ENCODE data around the gene TEAD4.

The TEAD4 gene

DNA sequence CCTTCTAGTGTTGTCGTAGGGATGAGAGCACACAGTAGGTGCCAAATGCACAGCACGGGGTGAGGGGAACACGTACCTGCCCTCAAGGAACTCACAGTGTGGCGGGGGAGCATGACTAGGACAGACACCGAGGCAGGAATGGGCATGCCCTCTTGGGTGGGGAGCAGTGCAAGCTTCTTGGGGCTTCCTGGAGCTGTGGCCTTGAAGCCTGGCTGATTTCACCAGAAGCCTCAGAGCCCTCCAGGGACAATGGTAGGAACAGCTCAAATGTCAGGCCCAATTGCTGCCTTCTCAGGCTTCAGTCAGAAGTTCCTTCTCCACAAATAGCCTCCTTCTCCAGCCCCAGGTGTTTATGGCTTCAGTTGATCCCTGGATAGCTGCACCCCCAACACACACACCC lies 43.4 kb downstream of the TEAD4 start:
- no peak for DNase-seq (ENCODE audit: low spot score)

DNA sequence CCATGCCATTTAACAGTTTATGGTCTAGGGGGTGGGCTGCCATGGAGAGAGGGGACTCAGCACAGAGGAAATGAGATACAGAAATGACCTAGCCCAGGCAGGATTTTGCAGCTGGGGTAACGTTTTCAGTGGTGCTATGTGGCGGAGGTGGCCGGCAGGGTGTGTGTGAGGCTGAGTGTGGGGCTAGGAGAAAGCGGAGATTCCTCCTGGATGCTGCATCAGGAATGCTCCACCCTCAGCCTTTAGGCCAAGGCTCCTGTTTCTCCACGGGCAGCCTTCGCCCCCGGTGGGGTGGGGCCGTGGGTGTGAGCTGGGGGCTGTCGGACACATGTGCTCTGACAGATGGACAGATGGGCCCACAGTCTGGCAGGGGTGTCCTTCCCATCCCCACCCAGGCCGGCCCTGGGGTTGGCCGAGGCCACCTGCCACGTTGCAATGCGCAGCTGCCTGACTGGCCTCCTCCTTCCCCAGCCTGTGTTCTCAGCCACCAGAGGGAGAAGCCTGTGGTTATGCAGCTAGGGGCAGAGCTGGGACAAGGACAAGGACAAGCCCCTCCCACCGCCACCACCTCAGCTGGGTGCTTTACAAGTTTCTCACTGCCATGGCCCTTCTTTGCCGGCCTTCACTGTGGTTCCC lies 44.3 kb downstream of the TEAD4 start:
- DNase-seq (ENCODE audit: low spot score): no peak

DNA sequence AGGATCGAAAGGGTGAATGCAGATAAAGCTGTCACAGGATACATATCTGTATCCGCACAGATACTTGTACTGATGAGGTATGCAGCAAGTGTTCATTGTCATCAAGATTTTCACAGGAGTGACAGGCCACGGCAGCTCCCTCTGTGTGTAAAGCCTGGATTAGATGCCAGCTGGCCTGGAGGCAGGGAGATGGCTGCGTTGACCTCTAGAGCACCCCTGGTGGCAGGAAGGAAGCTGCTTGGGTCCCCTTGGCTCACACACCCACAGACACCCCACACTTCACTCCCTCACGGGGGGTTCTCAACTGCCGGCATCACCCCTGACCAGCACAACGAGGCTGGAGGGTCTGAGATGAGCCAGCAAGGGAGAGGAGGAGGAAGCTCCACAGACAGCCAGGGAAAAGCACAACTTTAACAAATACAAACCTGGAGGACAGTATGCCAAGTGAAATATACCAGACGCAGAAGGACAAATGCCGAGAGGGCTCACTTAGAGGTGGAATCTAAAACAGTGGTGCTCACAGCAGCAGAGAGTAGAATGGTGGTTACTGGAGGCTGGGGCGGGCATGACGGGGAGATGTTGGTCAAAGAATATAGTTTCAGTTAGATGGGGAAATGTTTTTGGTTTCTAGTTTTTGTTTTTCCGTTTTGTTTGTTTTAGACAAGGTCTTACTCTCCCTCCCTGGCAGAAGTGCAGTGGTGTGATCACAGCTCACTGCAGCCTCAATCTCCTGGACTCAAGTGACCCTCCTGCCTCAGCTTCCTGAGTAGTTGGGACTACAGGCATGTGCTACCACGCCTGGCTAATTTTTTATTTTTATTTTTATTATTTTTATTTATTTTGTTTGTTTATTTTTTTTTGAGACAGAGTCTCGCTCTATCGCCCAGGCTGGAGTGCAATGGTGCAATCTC lies 45.7 kb downstream of the TEAD4 start:
- no peak for DNase-seq (ENCODE audit: low spot score)

GRCh38 chr12:3005736-3006135 lies 46.5 kb downstream of the TEAD4 start:
- no peak for DNase-seq (ENCODE audit: low spot score)

DNA sequence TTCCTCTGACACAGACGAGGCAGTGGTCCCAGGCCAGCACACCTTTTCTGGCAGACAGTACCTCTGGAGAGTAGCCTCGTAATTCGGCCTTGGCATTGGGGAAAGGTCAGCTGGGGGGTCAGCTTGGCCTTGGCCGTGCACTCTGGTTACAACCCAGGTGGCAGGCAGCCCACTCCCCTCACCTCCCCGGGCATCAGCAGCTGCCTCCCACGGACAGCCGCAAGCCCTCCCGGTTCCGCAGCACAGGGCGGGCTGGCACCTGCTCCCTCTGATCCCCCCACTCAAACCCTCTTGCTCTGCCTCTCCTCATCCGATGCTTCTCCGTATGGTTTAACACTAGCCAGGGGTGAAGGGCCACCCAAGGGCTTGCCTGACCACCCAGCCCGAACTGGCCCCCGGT lies 50.6 kb downstream of the TEAD4 start:
- DNase-seq (ENCODE audit: low spot score): no peak

DNA sequence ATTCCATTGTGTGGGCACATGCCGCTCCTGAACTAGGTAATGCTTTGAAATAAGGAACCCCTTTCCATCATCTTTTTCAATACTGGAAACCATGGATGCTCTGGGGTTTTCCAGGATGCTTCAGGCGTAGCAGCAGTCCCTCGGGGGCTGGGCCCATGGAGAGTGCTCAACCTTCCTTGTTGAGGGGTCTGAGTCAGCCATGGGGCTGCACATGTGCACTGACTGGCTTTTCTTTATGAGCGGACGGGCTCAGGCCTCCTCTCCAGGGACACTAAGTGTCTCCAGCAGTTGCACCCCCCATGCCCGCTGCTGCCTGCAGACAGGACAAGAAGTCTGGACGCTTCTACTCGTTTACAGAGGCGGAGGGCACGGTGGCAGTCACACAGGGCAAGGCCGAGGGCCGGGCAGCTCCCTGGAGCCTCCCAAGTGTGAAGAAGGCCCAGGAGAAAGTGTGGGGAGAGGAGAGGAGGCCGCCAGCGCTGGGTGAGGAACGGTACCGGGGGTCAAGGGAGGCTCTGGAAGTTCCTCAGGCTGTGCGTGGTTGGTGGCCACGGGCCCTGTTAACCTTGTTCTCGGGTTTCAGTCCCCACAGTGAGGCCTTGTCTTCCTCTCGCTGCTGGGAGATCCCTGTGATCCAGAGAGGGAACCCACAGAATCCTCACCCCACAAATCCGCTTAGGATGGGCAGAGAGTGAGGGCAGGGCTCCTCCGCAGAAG lies 51.2 kb downstream of the TEAD4 start:
- no peak for DNase-seq (ENCODE audit: low spot score)

- DNase-seq (ENCODE audit: low spot score): no peak
Observed at GRCh38 chr12:3012786-3013185, 53.6 kb downstream of the TEAD4 start.

DNA sequence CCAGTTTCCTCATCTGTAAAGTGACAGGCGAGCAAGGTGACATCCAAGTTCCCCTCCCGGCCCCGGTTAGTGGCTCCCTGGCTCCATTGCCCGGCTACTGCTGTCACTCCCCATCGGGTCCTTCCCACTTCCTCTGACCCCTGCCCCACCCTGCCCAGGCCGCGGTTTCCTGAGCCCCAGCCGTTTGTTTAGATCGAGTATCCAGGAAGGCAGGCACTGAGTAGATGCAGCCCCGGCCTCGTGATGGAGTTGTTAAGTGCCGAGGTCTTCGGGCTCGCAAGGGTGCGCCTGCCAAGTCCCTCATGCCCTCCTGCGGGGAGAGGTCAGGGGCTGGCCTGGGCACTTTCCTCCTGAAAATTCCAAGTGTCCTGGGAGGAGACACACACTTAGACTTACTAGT lies 55.4 kb downstream of the TEAD4 start:
- no peak for DNase-seq (ENCODE audit: low spot score)

GRCh38 chr12:3015356-3015755 lies 56.2 kb downstream of the TEAD4 start:
- no peak for DNase-seq (ENCODE audit: low spot score)

DNA sequence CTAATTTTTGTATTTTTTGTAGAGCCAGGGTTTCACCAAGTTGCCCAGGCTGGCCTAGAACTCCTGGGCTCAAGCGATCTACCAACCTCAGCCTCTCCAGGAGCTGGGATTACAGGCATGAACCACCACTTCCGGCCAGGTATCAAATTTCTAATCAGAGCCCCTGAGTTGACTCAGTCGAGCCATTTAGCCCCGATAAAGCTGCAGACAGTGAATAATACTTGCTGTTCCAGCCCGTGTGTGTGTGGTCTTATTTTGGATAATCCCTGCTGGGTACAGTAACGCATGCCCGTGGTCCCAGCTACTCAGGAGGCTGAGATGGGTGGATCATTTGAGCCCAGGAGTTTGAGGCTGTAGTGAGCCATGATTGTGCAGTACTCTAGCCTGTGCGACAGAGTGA lies 57.0 kb downstream of the TEAD4 start:
- DNase-seq (ENCODE audit: low spot score): no peak

- DNase-seq (ENCODE audit: low spot score): no peak
Observed at GRCh38 chr12:3017281-3017680, 58.1 kb downstream of the TEAD4 start.

- no peak for DNase-seq (ENCODE audit: low spot score)
Observed at GRCh38 chr12:3018284-3019004, 59.2 kb downstream of the TEAD4 start.

DNA sequence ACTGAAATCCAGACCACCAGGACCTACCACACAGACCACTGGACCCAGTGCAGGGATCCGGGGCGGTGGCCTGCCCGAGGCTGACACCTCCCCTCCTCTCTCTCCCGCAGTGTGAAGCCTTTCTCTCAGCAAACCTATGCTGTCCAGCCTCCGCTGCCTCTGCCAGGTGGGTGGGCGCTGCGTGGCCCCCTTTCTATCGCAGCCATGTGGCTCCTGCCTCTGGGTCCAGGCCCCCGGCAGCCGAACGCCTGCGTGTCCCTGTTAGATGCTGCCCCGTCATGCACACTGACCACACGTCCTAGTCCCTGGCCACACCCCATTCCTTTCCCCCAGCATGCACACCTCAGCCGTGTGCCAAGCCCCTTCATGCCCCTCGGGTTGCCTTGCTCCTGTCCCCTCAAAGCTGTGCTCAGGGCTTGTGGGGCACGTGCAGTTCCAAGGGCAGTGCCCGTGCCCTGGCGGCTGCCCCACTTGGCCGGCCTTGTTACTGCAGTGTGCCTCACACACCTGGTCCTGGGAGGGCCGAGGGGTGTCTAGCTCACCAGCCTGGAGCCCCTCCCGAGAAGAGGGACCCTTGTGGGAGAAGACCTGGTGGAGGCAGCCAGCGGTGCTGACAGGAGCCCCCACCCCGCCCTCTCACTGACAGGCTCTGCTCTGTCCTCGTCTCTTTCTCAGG lies 59.9 kb downstream of the TEAD4 start:
- no peak for DNase-seq (ENCODE audit: low spot score)

DNA sequence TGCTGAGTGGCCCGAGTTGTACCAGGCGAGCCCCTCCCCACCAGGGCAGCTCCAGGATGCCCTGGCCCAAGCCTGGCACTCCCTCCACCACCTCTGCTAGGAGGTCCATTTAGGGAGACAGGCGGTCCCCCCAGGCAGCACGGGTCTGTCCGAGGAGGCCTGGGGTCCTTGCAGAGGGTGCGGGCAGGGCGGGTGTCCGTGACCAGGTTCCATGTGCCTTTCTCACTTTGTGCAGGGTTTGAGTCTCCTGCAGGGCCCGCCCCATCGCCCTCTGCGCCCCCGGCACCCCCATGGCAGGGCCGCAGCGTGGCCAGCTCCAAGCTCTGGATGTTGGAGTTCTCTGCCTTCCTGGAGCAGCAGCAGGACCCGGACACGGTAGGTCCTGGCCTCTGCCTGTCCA lies 61.2 kb downstream of the TEAD4 start:
- no peak for DNase-seq (ENCODE audit: low spot score)

DNA sequence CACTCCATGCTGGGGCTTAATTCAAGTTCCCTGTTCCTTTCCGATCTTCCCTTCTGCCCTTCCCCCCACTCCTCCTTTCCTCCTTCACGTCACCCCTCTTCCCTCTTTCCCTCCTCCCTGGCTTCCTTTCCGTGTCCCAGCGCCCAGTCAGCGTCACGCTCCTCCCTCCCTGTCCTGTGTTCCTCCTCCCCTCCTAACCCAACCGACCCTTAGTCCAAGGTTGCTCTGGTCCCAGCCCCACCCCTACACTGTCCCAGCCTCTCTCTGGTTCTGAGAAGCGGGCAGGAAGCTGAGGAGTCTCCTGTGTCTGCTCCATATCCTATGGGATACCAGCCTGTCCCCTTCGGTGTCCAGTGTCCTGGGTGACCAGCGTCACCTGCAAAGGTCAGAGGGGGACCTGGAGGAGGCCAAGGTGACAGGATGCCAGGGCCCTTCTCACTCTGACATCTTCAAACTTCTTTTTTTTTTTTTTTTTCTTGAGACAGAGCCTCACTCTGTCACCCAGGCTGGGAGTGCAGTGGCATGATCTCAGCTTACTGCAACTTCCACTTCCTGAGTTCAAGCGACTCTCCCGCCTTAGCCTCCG lies 61.7 kb downstream of the TEAD4 start:
- DNase-seq (ENCODE audit: low spot score): no peak

DNA sequence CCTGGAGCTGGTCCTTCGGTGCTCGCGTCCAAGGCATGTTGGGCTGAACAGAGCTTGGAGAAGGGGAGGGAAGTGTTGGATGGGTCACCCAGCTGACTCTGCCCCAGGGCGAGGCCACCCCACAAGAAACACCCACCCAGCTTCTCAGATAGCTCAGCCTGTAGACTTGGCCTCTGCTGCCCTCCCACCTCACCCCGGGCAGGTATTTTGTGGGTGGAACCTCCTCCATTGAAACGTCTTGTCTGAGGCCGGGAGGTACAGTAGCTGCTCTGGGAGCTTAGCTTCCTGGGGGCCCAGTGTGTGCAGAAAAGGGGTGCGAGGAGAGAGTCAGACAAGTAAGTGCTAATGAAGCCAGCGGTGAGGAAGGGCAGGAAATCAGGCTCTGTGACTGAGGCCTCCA lies 63.2 kb downstream of the TEAD4 start:
- no peak for DNase-seq (ENCODE audit: low spot score)

GRCh38 chr12:3022961-3023360 lies 63.8 kb downstream of the TEAD4 start:
- DNase-seq (ENCODE audit: low spot score): no peak

GRCh38 chr12:3028108-3028507 lies 68.9 kb downstream of the TEAD4 start:
- no peak for DNase-seq (ENCODE audit: low spot score)

- no peak for DNase-seq (ENCODE audit: low spot score)
Observed at GRCh38 chr12:3030821-3031429, 71.7 kb downstream of the TEAD4 start.

DNA sequence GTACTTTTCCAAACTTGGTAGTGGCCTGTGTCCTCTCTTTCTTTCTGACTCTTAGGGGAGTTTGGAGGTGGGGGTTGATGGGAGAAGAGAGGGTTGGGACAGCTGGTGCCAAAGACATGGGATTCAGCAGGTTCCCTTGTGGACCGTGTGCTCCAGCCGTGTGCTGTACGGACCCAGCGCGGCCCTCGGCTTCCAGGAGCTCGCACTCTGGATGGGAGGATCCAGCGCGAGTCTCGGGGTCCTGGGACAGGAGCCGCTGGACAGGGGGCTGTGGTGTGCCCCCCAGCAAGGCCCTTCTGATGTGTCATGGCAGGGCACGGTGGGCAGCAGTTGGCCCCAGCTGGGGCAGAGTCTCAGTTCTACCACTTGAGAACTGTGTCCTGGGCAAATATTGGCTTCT lies 73.0 kb downstream of the TEAD4 start:
- DNase-seq (ENCODE audit: low spot score): no peak
